ENCODE measurements around the gene TMTC4.

The TMTC4 gene

DNA sequence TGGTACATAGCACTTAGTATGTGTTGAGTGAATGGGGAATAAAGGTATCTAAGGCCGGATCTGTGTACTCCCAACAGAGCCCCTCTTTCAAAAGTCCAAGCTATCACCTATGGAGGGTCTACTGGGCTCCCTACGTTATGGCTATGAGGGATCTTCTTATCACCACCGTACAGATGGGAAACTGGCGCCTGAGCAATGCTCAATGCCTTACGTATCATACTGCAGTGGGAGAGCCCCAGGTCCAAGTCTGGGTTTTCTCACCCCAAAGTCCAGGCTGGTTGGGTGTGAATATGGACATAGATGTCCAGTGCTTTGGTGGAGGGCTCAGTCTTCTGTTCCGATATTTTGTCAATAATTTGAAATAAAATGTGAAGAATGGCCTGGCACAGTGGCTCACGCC is 72.9 kb downstream of the TMTC4 start:
- no peaks in the 10 kb centered on the region for H3K9me3 ChIP-seq
- H3K4me3 ChIP-seq (ENCODE audit: low read depth in 1 of 2, low read length in 1 of 2), result no peak overlapping the region
- TF ChIP-seq, protein P1, sequence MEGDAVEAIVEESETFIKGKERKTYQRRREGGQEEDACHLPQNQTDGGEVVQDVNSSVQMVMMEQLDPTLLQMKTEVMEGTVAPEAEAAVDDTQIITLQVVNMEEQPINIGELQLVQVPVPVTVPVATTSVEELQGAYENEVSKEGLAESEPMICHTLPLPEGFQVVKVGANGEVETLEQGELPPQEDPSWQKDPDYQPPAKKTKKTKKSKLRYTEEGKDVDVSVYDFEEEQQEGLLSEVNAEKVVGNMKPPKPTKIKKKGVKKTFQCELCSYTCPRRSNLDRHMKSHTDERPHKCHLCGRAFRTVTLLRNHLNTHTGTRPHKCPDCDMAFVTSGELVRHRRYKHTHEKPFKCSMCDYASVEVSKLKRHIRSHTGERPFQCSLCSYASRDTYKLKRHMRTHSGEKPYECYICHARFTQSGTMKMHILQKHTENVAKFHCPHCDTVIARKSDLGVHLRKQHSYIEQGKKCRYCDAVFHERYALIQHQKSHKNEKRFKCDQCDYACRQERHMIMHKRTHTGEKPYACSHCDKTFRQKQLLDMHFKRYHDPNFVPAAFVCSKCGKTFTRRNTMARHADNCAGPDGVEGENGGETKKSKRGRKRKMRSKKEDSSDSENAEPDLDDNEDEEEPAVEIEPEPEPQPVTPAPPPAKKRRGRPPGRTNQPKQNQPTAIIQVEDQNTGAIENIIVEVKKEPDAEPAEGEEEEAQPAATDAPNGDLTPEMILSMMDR (IDR thresholded peaks at IDR 0.05), result no peak
- H3K27me3 ChIP-seq, result no peaks in the 10 kb centered on the region
- H3K4me1 ChIP-seq (ENCODE audit: control insufficient read depth in 1 of 2, insufficient read depth in 1 of 2, low read depth in 1 of 2, low read length in 1 of 2), result peaks cover 10 to 17% of the 10 kb centered on the region in 2 experiments
- H3K36me3 ChIP-seq, result no peaks in the 10 kb centered on the region
- H3K27ac ChIP-seq, result no peak overlapping the region

DNA sequence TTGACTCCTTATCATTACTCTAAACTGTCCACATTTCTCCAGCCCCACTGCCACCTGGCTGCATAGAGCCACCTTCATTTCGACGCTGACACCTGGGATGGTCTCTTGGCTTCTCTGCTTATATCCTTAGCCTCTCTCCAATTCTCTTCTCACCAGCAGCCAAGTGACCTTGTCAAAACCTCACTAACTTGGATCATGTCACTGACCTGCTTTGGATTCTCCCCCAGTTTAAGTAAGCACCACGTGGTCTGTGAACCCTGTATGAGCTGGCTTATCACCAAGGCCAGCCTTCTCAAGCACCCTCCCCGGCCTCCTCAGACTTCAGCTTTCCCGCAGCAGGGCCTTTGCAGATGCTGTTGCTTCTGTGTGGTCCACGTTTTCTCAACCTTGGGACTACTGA is 73.7 kb downstream of the TMTC4 start:
- Histone ChIP-seq H3K9me3 (no peaks in the 10 kb centered on the region), H3K27me3 (no peaks in the 10 kb centered on the region), H3K36me3 (no peaks in the 10 kb centered on the region), H3K4me3 (ENCODE audit: low read depth in 1 of 2, low read length in 1 of 2) (no peak overlapping the region), H3K27ac (no peak overlapping the region), H3K4me1 (ENCODE audit: control insufficient read depth in 1 of 2, insufficient read depth in 1 of 2, low read depth in 1 of 2, low read length in 1 of 2) (peaks cover 10 to 17% of the 10 kb centered on the region in 2 experiments)
- TF ChIP-seq, protein P1 (IDR thresholded peaks at IDR 0.05), result no peak

DNA sequence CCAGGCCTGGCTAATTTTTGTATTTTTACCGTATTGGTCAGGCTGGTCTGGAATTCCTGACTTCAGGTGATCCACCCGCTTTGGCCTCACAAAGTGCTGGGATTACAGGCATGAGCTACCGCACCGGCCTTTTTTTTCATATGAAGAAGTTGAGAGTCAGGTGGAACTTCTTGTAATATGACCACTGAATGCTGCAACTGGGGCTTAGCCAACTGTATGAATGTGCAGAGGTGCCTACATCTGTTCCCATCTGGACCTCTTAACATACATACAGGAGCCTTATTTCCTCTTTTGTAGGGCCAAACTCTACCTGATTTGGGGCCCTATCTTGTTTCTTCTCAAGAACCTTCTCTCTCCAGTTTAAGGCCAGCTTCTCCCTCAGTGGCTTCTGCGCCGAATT is 74.1 kb downstream of the TMTC4 start:
- Histone ChIP-seq H3K4me1 (ENCODE audit: control insufficient read depth in 1 of 2, insufficient read depth in 1 of 2, low read depth in 1 of 2, low read length in 1 of 2) (peaks cover 10 to 17% of the 10 kb centered on the region in 2 experiments), H3K27ac (no peak overlapping the region), H3K4me3 (ENCODE audit: low read depth in 1 of 2, low read length in 1 of 2) (no peak overlapping the region), H3K9me3 (no peaks in the 10 kb centered on the region), H3K36me3 (no peaks in the 10 kb centered on the region), H3K27me3 (no peaks in the 10 kb centered on the region)
- TF ChIP-seq, protein P1 (IDR thresholded peaks at IDR 0.05), result no peak

DNA sequence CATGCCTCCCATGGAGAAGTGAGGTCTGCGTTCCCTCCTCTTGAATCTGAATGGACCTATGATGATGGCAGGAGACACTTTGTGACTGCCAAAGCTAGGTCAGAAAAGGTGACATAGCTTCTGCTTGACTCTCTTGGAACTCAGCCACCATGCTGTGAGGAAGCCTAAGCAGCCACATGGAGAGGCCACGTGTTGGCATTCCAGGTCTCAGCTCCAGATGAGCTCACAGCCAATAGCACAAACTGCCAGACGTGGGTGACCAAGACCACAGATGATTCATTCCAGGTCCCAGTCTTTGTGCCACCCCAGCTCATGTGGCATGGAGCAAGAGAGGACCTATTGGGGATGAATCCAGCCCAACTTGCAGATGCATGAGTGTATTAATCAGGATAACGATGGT is 77.3 kb downstream of the TMTC4 start:
- H3K9me3 ChIP-seq, result no peaks in the 10 kb centered on the region
- H3K4me1 ChIP-seq (ENCODE audit: control insufficient read depth in 1 of 2, insufficient read depth in 1 of 2, low read depth in 1 of 2, low read length in 1 of 2), result peaks cover 10 to 15% of the 10 kb centered on the region in 2 experiments
- no peak overlapping the region for H3K4me3 ChIP-seq (ENCODE audit: low read depth in 1 of 2, low read length in 1 of 2)
- TF ChIP-seq, protein P1 (IDR thresholded peaks at IDR 0.05), result no peak
- H3K36me3 ChIP-seq, result no peaks in the 10 kb centered on the region
- no peak overlapping the region for H3K27ac ChIP-seq
- no peaks in the 10 kb centered on the region for H3K27me3 ChIP-seq

DNA sequence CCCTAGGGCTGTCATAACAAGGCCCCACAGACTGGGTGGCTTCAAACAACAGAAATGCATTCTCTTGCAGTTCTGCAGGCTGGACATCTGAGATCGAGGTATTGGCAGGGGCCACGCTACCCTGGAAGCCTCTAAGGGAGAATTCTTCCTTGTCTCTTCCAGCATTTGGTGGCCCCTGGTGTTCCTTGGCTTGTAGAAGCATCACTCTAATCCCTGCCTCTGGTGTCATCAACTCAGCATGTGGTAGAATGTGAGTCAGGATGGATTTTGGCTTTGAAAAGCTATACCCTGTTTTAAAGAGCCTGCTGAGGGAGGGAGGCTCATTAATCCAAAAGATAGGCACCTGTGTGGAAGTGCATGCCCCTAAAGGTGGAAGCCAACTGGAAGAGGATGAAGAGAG is 78.1 kb downstream of the TMTC4 start:
- Histone ChIP-seq H3K4me3 (ENCODE audit: low read depth in 1 of 2, low read length in 1 of 2) (no peak overlapping the region), H3K4me1 (ENCODE audit: control insufficient read depth in 1 of 2, insufficient read depth in 1 of 2, low read depth in 1 of 2, low read length in 1 of 2) (peaks cover 10 to 15% of the 10 kb centered on the region in 2 experiments), H3K27ac (no peak overlapping the region), H3K9me3 (no peaks in the 10 kb centered on the region), H3K27me3 (no peaks in the 10 kb centered on the region), H3K36me3 (no peaks in the 10 kb centered on the region)
- TF ChIP-seq, protein P1 (IDR thresholded peaks at IDR 0.05), result no peak

DNA sequence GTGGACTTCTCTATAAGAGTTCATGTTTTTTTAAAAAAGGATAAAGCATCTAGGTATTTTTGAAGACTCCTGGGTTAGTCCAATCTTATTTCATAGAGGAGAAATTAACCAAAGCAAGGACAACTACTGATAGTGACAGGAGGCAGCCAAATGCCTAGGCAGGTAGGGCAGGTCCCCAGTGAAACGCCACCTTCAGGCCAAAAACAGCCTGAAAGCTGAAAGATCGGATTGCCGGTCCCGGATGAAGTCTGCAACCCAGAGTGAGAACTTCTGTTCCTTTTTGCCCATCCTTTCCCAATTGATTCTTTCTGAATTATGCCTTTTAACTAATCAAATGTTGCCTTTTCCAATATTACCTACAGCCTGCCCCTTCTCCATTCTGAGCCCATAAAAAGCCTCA is 79.9 kb downstream of the TMTC4 start:
- no peak overlapping the region for H3K4me3 ChIP-seq (ENCODE audit: low read depth in 1 of 2, low read length in 1 of 2)
- H3K9me3 ChIP-seq, result no peaks in the 10 kb centered on the region
- TF ChIP-seq, protein P1 (IDR thresholded peaks at IDR 0.05), result no peak
- no peak overlapping the region for H3K27ac ChIP-seq
- H3K36me3 ChIP-seq, result no peaks in the 10 kb centered on the region
- no peaks in the 10 kb centered on the region for H3K4me1 ChIP-seq (ENCODE audit: control insufficient read depth in 1 of 2, insufficient read depth in 1 of 2, low read depth in 1 of 2, low read length in 1 of 2)
- peaks cover 8% of the 10 kb centered on the region for H3K27me3 ChIP-seq
